ENCODE measurements around the gene DCHS1. TPM values are rescaled to one million over a fixed set of nuclear protein-coding genes. Genes with fewer than 3 reads are reported as not detected.
A peak's percentile ranks its signal among the peaks of the same experiment; 100 is the strongest.

DCHS1 gene
- total and polyA plus RNA-seq, 9 of the 15 experiments (the other 6 are each of a cell fraction or from before 2014, with no cell fraction given): 0.04 to 0.49 (median 0.14) TPM; not detected in 2

DNA sequence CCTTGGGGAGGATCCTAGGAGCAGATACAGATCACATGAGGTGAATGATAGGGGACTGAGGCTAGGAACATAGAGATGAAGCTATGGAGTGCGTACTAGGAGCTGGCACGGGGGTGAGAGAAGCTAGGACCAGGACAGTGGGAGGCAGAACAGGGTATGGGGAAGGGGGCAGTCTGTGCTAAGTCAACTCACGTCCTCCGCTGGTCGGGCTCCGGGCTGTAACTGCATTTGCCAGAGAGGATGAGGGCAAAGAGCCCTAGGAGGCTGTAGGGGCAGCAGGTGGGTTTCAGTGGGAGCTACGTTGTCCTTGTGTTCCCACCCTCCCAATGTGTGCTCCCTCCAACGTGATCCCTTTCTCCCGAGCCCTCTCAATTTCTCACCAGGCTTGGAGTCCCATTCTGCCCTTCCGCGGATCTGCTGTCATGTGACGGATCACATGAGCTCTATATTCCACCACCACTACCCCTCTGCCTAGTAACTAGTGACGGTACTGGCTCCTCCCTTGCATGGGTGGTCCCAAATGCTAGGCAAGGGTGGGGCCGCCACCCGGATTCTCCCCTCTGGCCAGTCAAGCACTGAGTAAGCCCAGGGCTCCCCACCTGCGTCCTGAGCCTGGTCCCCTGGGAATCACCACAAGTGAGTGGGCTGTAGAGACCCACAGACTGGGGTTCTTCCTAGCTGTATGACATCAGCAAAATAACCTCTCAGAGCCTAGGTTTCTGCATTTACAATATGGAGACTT, 36.4 kb downstream of the DCHS1 start, which contains the start of gene TPP1 (continued):
- TF ChIP-seq, protein P1, sequence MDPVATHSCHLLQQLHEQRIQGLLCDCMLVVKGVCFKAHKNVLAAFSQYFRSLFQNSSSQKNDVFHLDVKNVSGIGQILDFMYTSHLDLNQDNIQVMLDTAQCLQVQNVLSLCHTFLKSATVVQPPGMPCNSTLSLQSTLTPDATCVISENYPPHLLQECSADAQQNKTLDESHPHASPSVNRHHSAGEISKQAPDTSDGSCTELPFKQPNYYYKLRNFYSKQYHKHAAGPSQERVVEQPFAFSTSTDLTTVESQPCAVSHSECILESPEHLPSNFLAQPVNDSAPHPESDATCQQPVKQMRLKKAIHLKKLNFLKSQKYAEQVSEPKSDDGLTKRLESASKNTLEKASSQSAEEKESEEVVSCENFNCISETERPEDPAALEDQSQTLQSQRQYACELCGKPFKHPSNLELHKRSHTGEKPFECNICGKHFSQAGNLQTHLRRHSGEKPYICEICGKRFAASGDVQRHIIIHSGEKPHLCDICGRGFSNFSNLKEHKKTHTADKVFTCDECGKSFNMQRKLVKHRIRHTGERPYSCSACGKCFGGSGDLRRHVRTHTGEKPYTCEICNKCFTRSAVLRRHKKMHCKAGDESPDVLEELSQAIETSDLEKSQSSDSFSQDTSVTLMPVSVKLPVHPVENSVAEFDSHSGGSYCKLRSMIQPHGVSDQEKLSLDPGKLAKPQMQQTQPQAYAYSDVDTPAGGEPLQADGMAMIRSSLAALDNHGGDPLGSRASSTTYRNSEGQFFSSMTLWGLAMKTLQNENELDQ (CRISPR knock-in tag; IDR thresholded peaks at IDR 0.05; ENCODE audit: borderline replicate concordance): no peak
- TF ChIP-seq, protein P2, sequence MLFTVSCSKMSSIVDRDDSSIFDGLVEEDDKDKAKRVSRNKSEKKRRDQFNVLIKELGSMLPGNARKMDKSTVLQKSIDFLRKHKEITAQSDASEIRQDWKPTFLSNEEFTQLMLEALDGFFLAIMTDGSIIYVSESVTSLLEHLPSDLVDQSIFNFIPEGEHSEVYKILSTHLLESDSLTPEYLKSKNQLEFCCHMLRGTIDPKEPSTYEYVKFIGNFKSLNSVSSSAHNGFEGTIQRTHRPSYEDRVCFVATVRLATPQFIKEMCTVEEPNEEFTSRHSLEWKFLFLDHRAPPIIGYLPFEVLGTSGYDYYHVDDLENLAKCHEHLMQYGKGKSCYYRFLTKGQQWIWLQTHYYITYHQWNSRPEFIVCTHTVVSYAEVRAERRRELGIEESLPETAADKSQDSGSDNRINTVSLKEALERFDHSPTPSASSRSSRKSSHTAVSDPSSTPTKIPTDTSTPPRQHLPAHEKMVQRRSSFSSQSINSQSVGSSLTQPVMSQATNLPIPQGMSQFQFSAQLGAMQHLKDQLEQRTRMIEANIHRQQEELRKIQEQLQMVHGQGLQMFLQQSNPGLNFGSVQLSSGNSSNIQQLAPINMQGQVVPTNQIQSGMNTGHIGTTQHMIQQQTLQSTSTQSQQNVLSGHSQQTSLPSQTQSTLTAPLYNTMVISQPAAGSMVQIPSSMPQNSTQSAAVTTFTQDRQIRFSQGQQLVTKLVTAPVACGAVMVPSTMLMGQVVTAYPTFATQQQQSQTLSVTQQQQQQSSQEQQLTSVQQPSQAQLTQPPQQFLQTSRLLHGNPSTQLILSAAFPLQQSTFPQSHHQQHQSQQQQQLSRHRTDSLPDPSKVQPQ (CRISPR knock-in tag; IDR thresholded peaks at IDR 0.05; ENCODE audit: borderline replicate concordance): no peak
- TF ChIP-seq ZNF217 (CRISPR knock-in tag; IDR thresholded peaks at IDR 0.05) (no peak), ZNF445 (CRISPR knock-in tag; IDR thresholded peaks at IDR 0.05; ENCODE audit: low read depth) (no peak), ERF (CRISPR knock-in tag; IDR thresholded peaks at IDR 0.05) (no peak), HMGN3 (IDR thresholded peaks at IDR 0.05; ENCODE audit: borderline replicate concordance, extremely low read depth, insufficient read length, low read depth, low read length) (no peak), STAT5A (IDR thresholded peaks at IDR 0.05; ENCODE audit: borderline replicate concordance, low read length) (no peak), PCBP1 (IDR thresholded peaks at IDR 0.05; ENCODE audit: low read depth, low read length, poor library complexity, severe bottlenecking) (no peak), CREBBP (IDR thresholded peaks at IDR 0.05; ENCODE audit: low read depth, low read length) (no peak), CSDE1 (IDR thresholded peaks at IDR 0.05) (no peak)
- TF ChIP-seq, protein P3, sequence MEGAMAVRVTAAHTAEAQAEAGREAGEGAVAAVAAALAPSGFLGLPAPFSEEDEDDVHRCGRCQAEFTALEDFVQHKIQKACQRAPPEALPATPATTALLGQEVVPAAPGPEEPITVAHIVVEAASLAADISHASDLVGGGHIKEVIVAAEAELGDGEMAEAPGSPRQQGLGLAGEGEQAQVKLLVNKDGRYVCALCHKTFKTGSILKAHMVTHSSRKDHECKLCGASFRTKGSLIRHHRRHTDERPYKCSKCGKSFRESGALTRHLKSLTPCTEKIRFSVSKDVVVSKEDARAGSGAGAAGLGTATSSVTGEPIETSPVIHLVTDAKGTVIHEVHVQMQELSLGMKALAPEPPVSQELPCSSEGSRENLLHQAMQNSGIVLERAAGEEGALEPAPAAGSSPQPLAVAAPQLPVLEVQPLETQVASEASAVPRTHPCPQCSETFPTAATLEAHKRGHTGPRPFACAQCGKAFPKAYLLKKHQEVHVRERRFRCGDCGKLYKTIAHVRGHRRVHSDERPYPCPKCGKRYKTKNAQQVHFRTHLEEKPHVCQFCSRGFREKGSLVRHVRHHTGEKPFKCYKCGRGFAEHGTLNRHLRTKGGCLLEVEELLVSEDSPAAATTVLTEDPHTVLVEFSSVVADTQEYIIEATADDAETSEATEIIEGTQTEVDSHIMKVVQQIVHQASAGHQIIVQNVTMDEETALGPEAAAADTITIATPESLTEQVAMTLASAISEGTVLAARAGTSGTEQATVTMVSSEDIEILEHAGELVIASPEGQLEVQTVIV (CRISPR knock-in tag; IDR thresholded peaks at IDR 0.05; ENCODE audit: borderline replicate concordance): no peak
- TF ChIP-seq, protein P4, sequence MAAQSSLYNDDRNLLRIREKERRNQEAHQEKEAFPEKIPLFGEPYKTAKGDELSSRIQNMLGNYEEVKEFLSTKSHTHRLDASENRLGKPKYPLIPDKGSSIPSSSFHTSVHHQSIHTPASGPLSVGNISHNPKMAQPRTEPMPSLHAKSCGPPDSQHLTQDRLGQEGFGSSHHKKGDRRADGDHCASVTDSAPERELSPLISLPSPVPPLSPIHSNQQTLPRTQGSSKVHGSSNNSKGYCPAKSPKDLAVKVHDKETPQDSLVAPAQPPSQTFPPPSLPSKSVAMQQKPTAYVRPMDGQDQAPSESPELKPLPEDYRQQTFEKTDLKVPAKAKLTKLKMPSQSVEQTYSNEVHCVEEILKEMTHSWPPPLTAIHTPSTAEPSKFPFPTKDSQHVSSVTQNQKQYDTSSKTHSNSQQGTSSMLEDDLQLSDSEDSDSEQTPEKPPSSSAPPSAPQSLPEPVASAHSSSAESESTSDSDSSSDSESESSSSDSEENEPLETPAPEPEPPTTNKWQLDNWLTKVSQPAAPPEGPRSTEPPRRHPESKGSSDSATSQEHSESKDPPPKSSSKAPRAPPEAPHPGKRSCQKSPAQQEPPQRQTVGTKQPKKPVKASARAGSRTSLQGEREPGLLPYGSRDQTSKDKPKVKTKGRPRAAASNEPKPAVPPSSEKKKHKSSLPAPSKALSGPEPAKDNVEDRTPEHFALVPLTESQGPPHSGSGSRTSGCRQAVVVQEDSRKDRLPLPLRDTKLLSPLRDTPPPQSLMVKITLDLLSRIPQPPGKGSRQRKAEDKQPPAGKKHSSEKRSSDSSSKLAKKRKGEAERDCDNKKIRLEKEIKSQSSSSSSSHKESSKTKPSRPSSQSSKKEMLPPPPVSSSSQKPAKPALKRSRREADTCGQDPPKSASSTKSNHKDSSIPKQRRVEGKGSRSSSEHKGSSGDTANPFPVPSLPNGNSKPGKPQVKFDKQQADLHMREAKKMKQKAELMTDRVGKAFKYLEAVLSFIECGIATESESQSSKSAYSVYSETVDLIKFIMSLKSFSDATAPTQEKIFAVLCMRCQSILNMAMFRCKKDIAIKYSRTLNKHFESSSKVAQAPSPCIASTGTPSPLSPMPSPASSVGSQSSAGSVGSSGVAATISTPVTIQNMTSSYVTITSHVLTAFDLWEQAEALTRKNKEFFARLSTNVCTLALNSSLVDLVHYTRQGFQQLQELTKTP (IDR thresholded peaks at IDR 0.05; ENCODE audit: low read depth in 1 of 2, partially characterized antibody in 2 of 2): peak in 1 of 2 experiments; percentile 69
- TF ChIP-seq, protein P5, sequence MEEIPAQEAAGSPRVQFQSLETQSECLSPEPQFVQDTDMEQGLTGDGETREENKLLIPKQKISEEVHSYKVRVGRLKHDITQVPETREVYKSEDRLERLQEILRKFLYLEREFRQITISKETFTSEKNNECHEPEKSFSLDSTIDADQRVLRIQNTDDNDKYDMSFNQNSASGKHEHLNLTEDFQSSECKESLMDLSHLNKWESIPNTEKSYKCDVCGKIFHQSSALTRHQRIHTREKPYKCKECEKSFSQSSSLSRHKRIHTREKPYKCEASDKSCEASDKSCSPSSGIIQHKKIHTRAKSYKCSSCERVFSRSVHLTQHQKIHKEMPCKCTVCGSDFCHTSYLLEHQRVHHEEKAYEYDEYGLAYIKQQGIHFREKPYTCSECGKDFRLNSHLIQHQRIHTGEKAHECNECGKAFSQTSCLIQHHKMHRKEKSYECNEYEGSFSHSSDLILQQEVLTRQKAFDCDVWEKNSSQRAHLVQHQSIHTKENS (CRISPR knock-in tag; IDR thresholded peaks at IDR 0.05): no peak

Data from K562 (cell line).